IPS-20b (cell line): ENCODE measurements around the gene CCKAR.
"Not testable (repeated sequence)": the region's sequence is repeated elsewhere in the genome, so short reads cannot be mapped to it uniquely, and the experiment has no call there.

Experiments
- H3K27ac ChIP-seq: one replicate; pipeline ENCODE4 v1.5.1; 2013; ENCODE audit warnings: low read length
- H3K27me3 ChIP-seq: 2 replicates; pipeline ENCODE4 v1.6.1; 2013; ENCODE audit warnings: mild to moderate bottlenecking, low read length, inconsistent platforms; ENCODE audit not compliant: insufficient read depth
- H3K36me3 ChIP-seq: 2 replicates; pipeline ENCODE4 v1.6.1; 2013; ENCODE audit warnings: low read depth, mild to moderate bottlenecking, inconsistent platforms, low read length, moderate library complexity; ENCODE audit not compliant: insufficient read depth
- H3K4me1 ChIP-seq: 2 replicates; pipeline ENCODE4 v1.6.1; 2013; ENCODE audit warnings: mild to moderate bottlenecking, control low read depth, inconsistent platforms, low read length, moderate library complexity; ENCODE audit not compliant: insufficient read depth
- H3K4me3 ChIP-seq: 2 replicates; pipeline ENCODE4 v1.5.1; 2013; ENCODE audit warnings: mild to moderate bottlenecking, low read length, inconsistent platforms
- H3K9ac ChIP-seq: 2 replicates; pipeline ENCODE4 v1.6.1; 2013; ENCODE audit warnings: low read depth, mild to moderate bottlenecking, inconsistent platforms, low read length, moderate library complexity
- H3K9me3 ChIP-seq: 2 replicates; pipeline ENCODE4 v1.6.1; 2013; ENCODE audit warnings: mild to moderate bottlenecking, low read depth, low read length, inconsistent platforms; ENCODE audit not compliant: insufficient read depth

The CCKAR gene

GRCh38 chr4:26510334-26510964, 20.2 kb upstream of the CCKAR start:
- Histone ChIP-seq H3K36me3 (no peaks in the 10 kb centered on the region), H3K27ac (no peak overlapping the region), H3K27me3 (no peaks in the 10 kb centered on the region; the same call in 1 of the 2 replicates), H3K9ac (no peak overlapping the region), H3K9me3 (no peaks in the 10 kb centered on the region), H3K4me1 (no peaks in the 10 kb centered on the region), H3K4me3 (no peak overlapping the region)

- H3K9me3 ChIP-seq: no peaks in the 10 kb centered on the region
- H3K27ac ChIP-seq: no peak overlapping the region
- no peak overlapping the region for H3K4me3 ChIP-seq
- H3K36me3 ChIP-seq: no peaks in the 10 kb centered on the region
- no peak overlapping the region for H3K9ac ChIP-seq
- no peaks in the 10 kb centered on the region for H3K4me1 ChIP-seq
- H3K27me3 ChIP-seq: no peaks in the 10 kb centered on the region; the same call in 1 of the 2 replicates
Measured at GRCh38 chr4:26509681-26510333, 19.5 kb upstream of the CCKAR start.

DNA sequence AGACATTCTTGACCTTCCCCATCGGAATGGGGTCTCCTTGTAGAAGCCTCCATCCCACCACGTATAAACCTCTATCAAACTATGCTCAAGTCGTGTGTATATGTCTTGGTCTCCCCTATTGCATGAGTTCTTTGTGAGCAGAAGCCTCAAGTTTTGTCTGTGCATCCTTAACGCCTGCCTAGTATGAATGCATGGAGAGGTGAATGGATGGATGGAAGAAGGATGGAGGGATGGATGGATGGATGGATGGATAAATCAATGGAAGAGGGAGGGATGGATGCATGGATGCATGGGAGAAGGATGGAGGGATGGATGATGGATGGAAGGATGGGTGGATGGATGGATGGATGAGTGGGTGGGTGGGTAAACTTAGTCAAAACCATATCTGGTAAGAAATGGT, 17.0 kb upstream of the CCKAR start:
- no peak overlapping the region for H3K9ac ChIP-seq
- H3K27me3 ChIP-seq: no peaks in the 10 kb centered on the region; the same call in 1 of the 2 replicates
- H3K27ac ChIP-seq: no peak overlapping the region
- no peaks in the 10 kb centered on the region for H3K4me1 ChIP-seq
- no peaks in the 10 kb centered on the region for H3K9me3 ChIP-seq
- H3K36me3 ChIP-seq: no peaks in the 10 kb centered on the region
- no peak overlapping the region for H3K4me3 ChIP-seq

- no peaks in the 10 kb centered on the region for H3K4me1 ChIP-seq
- H3K27ac ChIP-seq: no peak overlapping the region
- no peaks in the 10 kb centered on the region for H3K9me3 ChIP-seq
- no peak overlapping the region for H3K9ac ChIP-seq
- no peaks in the 10 kb centered on the region for H3K36me3 ChIP-seq
- H3K27me3 ChIP-seq: no peaks in the 10 kb centered on the region
- H3K4me3 ChIP-seq: no peak overlapping the region
Measured at GRCh38 chr4:26503844-26504243, 13.6 kb upstream of the CCKAR start.

DNA sequence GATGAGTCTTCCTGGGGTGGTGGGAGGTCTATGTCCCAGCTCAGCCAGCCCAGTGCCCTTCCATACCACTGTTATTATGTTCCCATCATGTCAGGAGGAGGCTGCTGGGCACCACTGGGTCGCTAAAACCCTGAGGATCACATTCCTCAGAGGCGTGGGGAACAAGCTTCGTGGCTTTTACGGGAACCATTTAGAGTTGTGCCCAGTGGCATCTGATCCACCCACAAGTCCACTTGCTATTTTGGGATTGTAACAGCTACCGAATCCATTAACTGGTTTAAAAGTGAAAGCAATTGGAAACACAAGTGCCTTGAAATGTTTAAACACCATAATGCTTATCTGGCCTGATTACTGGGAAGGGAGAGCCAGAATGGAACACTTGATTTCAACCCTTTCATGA, 13.1 kb upstream of the CCKAR start:
- Histone ChIP-seq H3K36me3 (no peaks in the 10 kb centered on the region), H3K4me3 (no peak overlapping the region), H3K27me3 (no peaks in the 10 kb centered on the region), H3K9ac (no peak overlapping the region), H3K27ac (no peak overlapping the region), H3K4me1 (no peaks in the 10 kb centered on the region), H3K9me3 (no peaks in the 10 kb centered on the region)

DNA sequence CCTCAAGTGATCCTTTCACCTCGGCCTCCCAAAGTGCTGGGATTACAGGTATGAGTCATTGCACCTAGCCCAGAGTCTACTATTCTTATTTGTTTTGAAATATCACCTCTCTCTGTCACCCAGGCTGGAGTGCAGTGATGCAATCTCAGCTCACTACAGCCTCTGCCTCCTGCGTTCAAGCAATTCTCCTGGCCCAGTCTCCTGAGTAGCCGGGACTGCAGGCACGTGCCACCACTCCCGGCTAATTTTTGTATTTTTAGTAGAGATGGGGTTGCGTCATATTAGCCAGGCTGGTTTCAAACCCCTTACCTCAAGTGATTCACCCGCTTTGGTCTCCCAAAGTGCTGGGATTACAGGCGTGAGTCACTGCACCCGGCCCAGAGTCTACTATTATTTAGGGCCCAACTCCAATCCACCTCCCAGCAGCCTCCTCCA, 10.3 kb upstream of the CCKAR start:
- not testable (repeated sequence) for H3K4me1 ChIP-seq, H3K9ac ChIP-seq, H3K4me3 ChIP-seq, H3K27me3 ChIP-seq, H3K36me3 ChIP-seq, H3K9me3 ChIP-seq, H3K27ac ChIP-seq

DNA sequence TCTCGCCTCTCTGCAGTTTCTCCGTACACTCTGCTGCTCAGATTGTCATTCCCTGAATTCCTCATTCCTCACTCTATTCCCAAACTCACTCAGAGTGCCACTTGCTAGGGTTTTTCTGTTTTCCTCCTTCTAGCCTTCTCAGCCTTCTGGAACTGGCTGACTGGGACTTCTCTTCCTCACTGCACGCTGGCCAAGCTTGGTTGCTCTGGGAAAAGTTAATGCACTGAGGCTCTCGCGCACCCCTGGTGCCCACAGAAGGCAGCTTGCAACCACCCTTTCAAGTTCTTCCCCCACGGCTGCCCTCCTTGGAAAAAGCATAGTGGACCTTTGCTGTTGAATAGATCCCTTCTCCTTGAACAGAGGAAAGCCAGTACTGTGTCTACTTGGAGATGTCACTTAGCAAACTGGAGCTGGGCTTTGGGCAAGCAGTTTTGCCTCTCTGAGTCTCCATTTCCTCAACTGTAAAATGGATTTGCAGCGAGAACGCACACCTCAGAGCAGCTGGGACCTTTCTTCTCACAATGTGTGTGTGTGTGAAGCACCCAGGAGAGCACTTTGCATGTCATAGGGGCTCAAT, 6.0 kb upstream of the CCKAR start:
- Histone ChIP-seq H3K4me3 (no peak overlapping the region), H3K27ac (no peak overlapping the region), H3K4me1 (no peaks in the 10 kb centered on the region), H3K9me3 (no peaks in the 10 kb centered on the region), H3K36me3 (no peaks in the 10 kb centered on the region), H3K9ac (no peak overlapping the region), H3K27me3 (no peaks in the 10 kb centered on the region)

DNA sequence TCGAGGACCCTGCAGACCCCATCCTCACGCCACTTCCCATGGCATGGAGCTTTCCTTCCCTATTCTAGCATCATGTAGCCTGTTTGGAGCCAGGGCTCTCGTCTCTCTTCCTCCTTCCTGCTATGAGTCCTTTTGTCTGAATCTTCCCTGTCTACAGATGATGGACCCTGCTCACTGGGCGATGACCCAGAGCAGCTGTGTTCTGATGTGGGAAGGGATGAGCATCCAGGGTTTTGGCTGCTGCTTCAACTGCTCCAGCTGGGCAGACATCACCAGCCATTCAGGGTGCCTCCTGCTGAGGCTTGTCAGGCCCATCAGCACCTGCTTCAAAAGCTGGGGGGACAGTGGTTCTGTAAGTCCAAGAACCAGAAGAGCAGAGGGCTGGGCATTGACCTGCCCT, 3.2 kb upstream of the CCKAR start:
- Histone ChIP-seq H3K9me3 (no peaks in the 10 kb centered on the region), H3K27ac (no peak overlapping the region), H3K9ac (no peak overlapping the region), H3K4me1 (no peaks in the 10 kb centered on the region), H3K27me3 (0 out of 2 replicates have a peak, but pooled peaks cover 5% of the 10 kb centered on the region), H3K36me3 (no peaks in the 10 kb centered on the region), H3K4me3 (no peak overlapping the region)

GRCh38 chr4:26491449-26492170, 1.3 kb upstream of the CCKAR start:
- H3K36me3 ChIP-seq: no peaks in the 10 kb centered on the region
- H3K27me3 ChIP-seq: 0 out of 2 replicates have a peak, but pooled peaks cover 5% of the 10 kb centered on the region
- no peaks in the 10 kb centered on the region for H3K9me3 ChIP-seq
- no peak overlapping the region for H3K4me3 ChIP-seq
- no peak overlapping the region for H3K27ac ChIP-seq
- no peaks in the 10 kb centered on the region for H3K4me1 ChIP-seq
- H3K9ac ChIP-seq: no peak overlapping the region

DNA sequence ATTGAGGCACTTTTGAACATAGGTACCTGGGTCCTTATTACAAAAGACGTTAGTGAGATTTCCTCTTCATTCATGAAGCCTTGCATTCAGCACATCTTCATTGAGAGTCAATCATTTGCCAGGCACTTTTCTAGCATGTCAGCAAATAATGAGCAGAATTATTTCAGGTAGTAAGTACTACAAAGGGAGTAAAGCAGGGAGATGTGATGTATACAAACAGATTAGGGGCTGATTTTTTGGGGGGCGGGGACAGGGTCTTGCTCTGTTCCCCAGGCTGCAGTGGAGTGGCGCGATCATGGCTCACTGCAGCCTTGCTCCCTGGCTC, 638 bp upstream of the CCKAR start:
- no peak overlapping the region for H3K4me3 ChIP-seq
- no peaks in the 10 kb centered on the region for H3K36me3 ChIP-seq
- no peaks in the 10 kb centered on the region for H3K4me1 ChIP-seq
- no peak overlapping the region for H3K9ac ChIP-seq
- H3K9me3 ChIP-seq: no peaks in the 10 kb centered on the region
- 0 out of 2 replicates have a peak, but pooled peaks cover 5% of the 10 kb centered on the region for H3K27me3 ChIP-seq
- no peak overlapping the region for H3K27ac ChIP-seq

DNA sequence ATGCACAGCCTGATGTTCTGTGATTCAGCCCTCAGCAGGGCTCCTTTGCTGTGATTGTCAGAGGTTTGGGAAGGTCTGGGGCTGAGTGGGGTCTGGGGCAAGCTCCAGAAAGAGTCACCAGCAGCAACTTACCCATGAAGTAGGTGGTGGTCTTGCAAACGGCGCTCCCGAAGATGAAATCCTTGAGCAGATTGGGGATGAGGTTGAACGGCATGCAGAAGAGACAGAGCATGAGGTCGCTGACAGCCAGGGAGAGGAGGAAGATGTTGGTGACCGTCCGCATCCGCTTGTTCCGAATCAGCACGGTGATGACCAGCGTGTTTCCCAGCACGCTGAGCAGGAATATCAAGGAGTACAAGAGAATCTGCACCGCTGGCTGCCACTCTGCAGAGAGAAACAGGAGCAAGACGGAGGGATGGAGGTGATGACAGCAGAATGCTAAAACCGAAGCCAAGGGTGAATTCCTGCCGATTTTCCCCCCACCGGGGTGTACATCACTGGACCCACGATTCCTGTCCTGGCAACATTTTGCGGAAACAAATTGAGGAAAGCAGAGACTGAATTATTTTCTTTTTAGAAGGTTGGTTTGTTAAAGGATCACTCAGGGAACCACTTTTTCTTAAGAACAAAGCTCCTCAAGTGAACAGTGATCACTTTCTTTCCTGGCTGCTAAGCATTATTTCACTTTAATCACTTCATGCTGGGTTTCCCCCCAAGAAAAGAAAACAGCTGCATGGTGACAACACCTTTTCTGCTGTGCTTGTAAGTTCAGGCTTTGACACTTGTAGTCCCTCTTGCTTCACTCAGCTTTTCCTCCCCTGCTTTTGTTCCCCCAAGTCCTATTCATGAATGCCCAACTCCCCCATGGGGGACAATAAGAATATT, 941 bp downstream of the CCKAR start:
- Histone ChIP-seq H3K27ac (no peak overlapping the region), H3K9ac (no peak overlapping the region), H3K4me1 (no peaks in the 10 kb centered on the region), H3K27me3 (0 out of 2 replicates have a peak, but pooled peaks cover 5% of the 10 kb centered on the region), H3K9me3 (no peaks in the 10 kb centered on the region), H3K4me3 (no peak overlapping the region), H3K36me3 (no peaks in the 10 kb centered on the region)
